ENCODE measurements around the gene RPL28. TPM values are rescaled to one million over a fixed set of nuclear protein-coding genes. Genes with fewer than 3 reads are reported as not detected.

RPL28 gene
- total RNA-seq, 1 donor, result 310 TPM

GRCh38 chr19:55451965-55452748, 66.4 kb downstream of the RPL28 start:
- Histone ChIP-seq H3K27me3 (ENCODE audit: insufficient read depth, low read length) (peaks cover 42% of the 10 kb centered on the region), H4K20me1 (ENCODE audit: insufficient read depth, low read length) (peaks cover 28% of the 10 kb centered on the region), H3K9me3 (ENCODE audit: low read depth, low read length) (no peaks in the 10 kb centered on the region), H3K27ac (ENCODE audit: low read depth, low read length) (no peak overlapping the region), H2AFZ (ENCODE audit: low read length) (no peak overlapping the region), H3K36me3 (ENCODE audit: insufficient read depth, low read length) (no peaks in the 10 kb centered on the region), H3K79me2 (ENCODE audit: insufficient read depth, low read length) (no peaks in the 10 kb centered on the region), H3K4me2 (ENCODE audit: insufficient read depth, low read length) (no peak overlapping the region), H3K4me1 (ENCODE audit: insufficient read depth, low read length) (no peaks in the 10 kb centered on the region), H3K4me3 (ENCODE audit: insufficient read depth, low read length) (no peak overlapping the region)
- DNase-seq (ENCODE audit: insufficient read length, low spot score, missing footprints), result no peak
- TF ChIP-seq CTCF (IDR thresholded peaks at IDR 0.05; ENCODE audit: extremely low read depth, low read depth, low read length), result no peak

Other genes starting within 250 kb of the RPL28 start
- 0.29 TPM in 1 of 2 replicates, not detected in the other for gene TNNT1, start 236.7 kb upstream of the RPL28 start, total RNA-seq
- not detected in 2 replicates for gene TNNI3, start 228.2 kb upstream of the RPL28 start, total RNA-seq
- 0.59 and 0.72 TPM in 2 replicates for gene DNAAF3, start 219.3 kb upstream of the RPL28 start, total RNA-seq
- not detected in 2 replicates for gene SYT5, start 205.6 kb upstream of the RPL28 start, total RNA-seq
- gene PTPRH, start 176.4 kb upstream of the RPL28 start, total RNA-seq, result 0.88 and 1.1 TPM in 2 replicates
- gene TMEM86B, start 157.2 kb upstream of the RPL28 start, total RNA-seq, result 1.5 and 2.5 TPM in 2 replicates
- gene PPP6R1, start 126.9 kb upstream of the RPL28 start, total RNA-seq, result 27.1 and 32.6 TPM in 2 replicates
- gene HSPBP1, start 105.8 kb upstream of the RPL28 start, total RNA-seq, result 20.6 and 26.4 TPM in 2 replicates
- 1.8 and 4.0 TPM in 2 replicates for gene BRSK1, start 101.9 kb upstream of the RPL28 start, total RNA-seq
- gene TMEM150B, start 60.6 kb upstream of the RPL28 start, total RNA-seq, result under 0.01 and 0.29 TPM in 2 replicates
- 9.7 and 10.9 TPM in 2 replicates for gene KMT5C, start 46.1 kb upstream of the RPL28 start, total RNA-seq
- not detected in 2 replicates for gene COX6B2, start 31.2 kb upstream of the RPL28 start, total RNA-seq
- not detected in 2 replicates for gene GARIN5B, start 22.7 kb upstream of the RPL28 start, total RNA-seq
- 0.36 and 1.2 TPM in 2 replicates for gene IL11, start 15.5 kb upstream of the RPL28 start, total RNA-seq
- not detected in 2 replicates for gene TMEM190, start 9.1 kb upstream of the RPL28 start, total RNA-seq
- 0.29 TPM in 1 of 2 replicates, not detected in the other for gene TMEM238, start 1.6 kb upstream of the RPL28 start, total RNA-seq
- gene UBE2S, start 21.9 kb downstream of the RPL28 start, total RNA-seq, result 37.3 and 66.9 TPM in 2 replicates
- gene SHISA7, start 57.4 kb downstream of the RPL28 start, total RNA-seq, result not detected in 2 replicates
- 55.4 and 65.1 TPM in 2 replicates for gene ISOC2, start 75.7 kb downstream of the RPL28 start, total RNA-seq
- gene C19orf85, start 78.8 kb downstream of the RPL28 start, total RNA-seq, result not detected in 2 replicates
- gene ZNF628, start 90.7 kb downstream of the RPL28 start, total RNA-seq, result 1.5 and 2.9 TPM in 2 replicates
- 8.3 and 11.2 TPM in 2 replicates for gene NAT14, start 99.3 kb downstream of the RPL28 start, total RNA-seq
- 22.7 and 77.4 TPM in 2 replicates for gene SSC5D, start 102.5 kb downstream of the RPL28 start, total RNA-seq
- gene SBK2, start 151.2 kb downstream of the RPL28 start, total RNA-seq, result not detected in 2 replicates
- not detected in 2 replicates for gene SBK3, start 159.6 kb downstream of the RPL28 start, total RNA-seq
- gene ZNF579, start 194.9 kb downstream of the RPL28 start, total RNA-seq, result 6.9 and 7.4 TPM in 2 replicates
- 2.9 and 3.6 TPM in 2 replicates for gene FIZ1, start 213.6 kb downstream of the RPL28 start, total RNA-seq
- 11.2 TPM in 2 replicates for gene ZNF524, start 214.4 kb downstream of the RPL28 start, total RNA-seq
- gene ZNF865, start 219.7 kb downstream of the RPL28 start, total RNA-seq, result 1.4 and 1.5 TPM in 2 replicates
- 6.5 and 8.7 TPM in 2 replicates for gene ZNF784, start 238.6 kb downstream of the RPL28 start, total RNA-seq